Measurements from ENCODE around the gene SLC10A7.

SLC10A7 gene

DNA sequence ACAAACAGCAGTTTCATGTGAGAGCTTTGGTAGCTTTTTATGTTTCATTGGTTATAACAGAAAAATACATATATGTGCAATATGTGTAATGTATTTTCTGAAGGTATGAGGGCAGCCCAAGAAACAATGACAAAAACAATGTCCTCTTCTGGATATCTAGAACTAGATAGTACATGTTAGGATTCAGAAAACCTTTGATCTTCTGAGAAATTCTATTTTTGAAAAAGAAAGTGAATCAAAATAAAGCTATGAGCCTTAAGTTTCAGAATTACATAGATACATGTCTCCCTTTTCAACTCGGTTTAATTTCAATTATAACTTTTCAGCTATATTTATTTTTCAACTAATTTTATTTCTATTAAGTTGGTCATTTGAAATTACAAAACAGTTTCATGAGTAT is 175.5 kb downstream of the SLC10A7 start:
- no peak for DNase-seq

GRCh38 chr4:146343776-146344175 is 178.0 kb downstream of the SLC10A7 start:
- DNase-seq, result no peak

- no peak for DNase-seq
Observed at GRCh38 chr4:146343199-146343598, 178.5 kb downstream of the SLC10A7 start.

DNA sequence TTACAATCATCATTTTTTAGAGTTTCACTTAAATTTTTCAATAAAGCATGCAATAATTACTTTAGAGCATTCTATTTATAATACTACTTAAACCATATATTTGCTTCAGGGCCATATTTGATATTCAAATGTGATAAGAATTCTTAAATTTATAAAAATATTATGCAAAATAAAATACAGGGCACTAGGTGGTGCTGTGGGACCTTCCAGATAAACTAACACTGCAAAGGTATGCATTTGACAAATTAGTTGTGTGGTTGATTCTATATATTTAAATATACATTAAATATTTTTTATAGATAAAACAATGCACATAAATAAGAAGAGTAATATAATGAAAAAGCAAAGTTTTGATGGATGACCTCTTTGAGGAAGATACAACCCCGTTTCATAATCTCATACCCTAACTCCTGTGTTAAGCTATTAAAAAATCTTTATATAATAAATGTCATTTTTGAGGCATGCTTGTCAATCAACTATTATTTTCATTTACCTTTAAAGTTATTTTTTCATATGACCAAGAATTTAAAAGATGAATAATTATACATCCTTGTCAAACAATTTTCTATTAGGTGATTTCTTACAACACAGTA is 179.0 kb downstream of the SLC10A7 start:
- peak; percentile 23 for DNase-seq

GRCh38 chr4:146340798-146341197 is 180.9 kb downstream of the SLC10A7 start:
- DNase-seq, result peak; percentile 18

DNA sequence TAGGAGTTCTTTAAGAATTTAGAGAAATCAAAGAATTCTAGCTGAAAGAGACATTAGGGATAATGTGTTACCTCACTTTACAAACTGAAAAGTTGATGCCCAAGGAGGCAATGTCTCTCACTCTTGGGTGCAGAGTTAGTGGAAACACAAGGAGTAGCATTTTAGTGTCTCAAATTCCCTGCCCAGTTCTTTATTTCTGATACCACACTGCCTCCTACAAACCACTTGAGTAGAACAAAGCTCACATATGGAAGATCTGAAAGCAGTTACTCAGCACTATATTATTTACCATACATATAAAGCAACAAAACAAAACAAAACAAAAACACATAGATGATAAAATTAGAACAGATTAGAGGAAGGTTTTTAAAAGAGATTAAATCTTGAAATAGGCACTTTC is 183.2 kb downstream of the SLC10A7 start:
- no peak for DNase-seq

GRCh38 chr4:146336410-146336807 is 185.3 kb downstream of the SLC10A7 start:
- peak; percentile 14 for DNase-seq

DNA sequence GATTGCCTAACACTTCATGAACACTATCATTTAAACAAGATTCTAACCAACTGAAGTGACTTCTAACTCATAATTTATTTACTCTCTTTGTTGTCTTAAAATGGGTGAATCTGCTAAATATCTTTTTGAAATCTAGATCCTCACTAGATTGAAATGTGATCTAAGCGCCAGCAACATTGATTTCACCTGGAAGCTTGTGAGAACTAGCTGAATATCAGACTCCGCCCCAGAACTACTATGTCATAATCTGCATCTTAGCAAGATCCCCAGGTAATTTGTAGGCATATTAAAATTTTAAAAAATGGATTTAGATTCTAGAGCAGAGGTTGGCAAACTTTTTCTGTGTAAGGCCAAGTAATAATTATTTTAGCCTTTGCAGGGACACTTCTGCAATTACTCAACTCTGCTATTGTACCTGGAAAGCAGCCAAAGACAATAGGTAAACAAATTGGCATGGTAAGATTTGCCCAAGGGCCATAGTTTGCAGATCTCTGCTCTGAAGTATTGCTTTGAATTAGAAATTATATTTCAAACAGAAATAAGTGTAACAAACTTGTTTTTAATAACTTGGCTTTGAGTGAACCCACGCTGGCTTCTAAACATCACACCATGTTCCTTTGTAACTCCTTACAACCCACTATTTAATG is 185.9 kb downstream of the SLC10A7 start:
- no peak for DNase-seq

DNA sequence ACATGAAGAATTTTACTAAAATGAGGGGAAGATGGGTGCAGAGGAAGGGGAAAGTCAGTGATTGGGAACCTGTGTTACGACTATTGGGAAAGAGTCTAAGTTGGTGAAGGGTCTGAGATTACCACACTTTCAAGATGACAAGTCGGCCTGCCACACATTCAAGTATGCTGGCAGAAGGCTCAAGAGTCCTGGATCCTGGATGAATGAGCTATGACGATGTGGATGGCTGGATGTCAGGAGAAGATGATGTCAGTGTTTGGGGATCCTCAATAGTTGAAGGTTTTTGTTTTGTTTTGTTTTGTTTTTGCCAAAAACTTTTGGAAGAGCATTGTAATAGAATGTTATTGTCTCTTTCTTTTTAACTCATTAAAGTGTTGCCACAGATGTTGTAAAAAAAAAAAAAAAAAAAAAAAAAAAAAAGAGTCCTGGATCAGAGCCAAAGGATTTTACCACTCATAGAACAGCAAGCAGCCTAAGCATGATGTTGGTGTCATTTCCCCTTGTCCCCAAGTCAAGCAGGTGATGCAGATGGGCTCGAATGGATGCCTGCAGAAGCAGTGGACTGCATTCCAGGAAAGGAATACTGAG is 186.8 kb downstream of the SLC10A7 start:
- no peak for DNase-seq

DNA sequence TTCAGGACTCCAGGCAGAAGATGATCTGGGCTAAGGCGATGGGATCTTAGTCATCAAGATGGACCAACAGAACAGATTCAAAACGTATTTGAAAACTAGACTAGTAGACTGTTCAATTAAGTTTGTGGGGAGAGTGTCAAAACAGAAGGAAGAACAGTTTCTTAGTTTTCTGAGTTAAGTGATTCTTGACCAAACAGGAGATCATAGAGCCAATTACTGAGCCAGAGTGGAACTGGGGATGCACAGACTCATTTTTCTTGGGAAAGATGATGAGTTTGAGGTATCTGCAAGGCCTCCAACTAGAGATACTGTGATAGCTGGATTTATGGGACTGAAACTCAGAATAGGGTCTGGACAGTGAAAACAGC is 187.9 kb downstream of the SLC10A7 start:
- DNase-seq, result no peak

DNA sequence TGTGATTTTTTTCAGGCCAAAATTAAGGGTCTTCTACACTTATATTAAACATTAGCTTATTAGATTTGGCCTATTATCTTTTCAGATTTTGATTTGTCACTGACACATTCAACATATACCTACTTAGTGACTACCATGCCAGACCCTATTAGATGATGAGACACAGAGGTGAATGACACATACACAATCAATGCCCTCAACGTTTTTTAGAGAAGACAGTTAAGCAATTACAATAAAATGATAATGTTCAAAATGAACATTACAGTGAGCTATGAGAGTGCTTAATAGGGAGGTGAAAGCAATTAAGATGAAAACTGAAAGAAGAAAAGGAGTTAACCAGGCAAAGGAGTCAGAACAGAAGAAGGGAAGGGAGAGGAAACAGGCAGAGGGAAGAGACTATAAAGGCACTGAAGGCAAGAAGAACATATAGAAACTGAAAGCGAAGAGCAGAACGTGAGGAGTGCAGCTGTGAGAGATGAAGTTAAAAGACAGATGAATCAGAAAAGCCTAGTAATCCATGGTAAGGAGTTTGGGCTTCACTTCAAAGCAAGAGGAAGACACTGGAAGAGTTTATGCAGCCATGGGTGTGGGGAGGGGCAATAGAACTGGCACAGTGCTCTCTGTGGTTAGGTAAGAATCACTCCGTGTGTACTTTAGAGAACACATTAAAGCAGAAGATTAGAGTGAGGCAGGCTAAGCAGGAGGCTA is 188.4 kb downstream of the SLC10A7 start:
- no peak for DNase-seq

DNA sequence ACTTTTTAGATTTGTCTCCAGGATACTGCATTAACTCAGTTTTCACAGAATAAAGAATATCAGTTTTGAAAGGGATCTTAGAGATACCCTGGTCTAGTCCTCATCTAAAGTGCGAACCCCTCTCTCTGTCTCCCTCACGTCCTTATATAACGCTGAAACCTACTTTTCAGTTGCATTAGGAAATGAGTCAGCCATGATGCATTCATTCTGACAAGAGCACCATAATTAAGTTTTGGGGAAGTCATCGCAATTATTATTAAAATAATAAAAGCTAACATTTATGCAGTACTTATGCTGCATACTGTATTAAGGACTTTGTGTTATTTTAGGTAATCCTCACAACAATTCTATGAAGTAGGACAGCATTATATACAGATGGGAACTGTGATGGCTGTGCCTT is 191.3 kb downstream of the SLC10A7 start:
- no peak for DNase-seq

DNA sequence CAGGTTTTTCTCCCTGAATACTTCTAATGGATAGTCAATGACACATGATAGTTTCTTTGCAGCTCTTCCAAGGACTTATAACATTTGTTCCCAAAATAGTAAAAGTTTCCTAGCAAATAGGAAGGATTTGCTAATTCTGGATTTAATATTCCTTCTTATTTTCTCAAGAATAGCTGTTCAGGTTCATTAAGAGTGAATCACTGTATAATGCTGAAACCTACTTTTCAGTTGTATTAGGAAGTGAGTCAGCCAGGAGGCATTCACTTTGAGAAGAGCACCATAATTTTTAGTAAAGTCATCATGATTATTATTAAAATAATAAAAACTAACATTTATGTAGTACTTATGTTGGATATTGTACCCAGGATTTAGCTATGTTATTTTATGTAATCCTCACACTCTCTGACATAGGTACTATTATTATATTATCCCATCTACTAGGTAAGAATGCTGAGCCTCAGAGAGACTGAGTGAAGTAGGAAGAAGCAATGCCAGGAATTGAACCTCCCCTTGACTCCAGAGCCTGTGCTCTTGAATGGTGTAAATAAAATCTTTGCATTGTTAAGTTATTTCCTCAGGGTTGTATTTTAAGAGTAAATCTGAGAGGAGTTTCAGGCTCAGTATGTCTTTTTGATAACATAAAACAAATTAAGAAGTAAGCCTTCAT is 192.6 kb downstream of the SLC10A7 start:
- DNase-seq, result no peak

DNA sequence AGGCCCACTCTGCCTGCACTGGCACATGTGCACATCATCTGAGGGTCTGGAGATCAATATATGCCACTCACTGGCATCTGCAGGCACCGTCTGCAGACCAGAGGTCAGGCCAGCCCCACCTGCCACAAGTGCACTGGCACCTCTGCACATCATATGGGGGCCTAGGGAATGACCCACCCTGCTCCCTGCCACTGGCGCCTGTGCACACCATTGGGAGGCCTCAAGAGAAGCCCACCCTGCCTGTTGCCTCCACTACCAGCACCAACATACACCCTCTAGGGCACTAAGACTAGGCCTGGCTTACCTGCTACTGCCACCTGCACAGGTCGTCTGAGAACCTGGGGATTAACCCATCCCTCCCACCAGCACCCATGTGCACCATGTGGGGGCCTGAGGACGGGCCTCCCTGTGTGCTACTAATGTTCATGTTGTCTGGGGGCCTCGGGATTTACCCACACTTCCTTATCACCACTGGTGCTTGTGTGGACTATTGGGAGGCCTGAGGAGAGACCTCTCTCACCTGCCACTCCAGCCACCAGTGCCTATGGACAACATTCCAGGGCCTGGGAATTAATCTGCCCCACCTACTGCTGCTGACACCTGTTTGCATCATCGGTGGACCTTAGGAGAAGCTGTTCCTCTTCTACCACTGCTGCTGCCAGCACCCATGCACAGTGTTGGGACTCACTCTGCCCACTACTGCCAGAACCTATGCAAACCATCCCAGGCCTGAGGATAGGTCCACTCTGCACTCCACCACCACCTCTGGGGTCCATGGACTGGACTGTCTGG is 193.7 kb downstream of the SLC10A7 start:
- no peak for DNase-seq

- no peak for DNase-seq
Observed at GRCh38 chr4:146318894-146319293, 202.8 kb downstream of the SLC10A7 start.

DNA sequence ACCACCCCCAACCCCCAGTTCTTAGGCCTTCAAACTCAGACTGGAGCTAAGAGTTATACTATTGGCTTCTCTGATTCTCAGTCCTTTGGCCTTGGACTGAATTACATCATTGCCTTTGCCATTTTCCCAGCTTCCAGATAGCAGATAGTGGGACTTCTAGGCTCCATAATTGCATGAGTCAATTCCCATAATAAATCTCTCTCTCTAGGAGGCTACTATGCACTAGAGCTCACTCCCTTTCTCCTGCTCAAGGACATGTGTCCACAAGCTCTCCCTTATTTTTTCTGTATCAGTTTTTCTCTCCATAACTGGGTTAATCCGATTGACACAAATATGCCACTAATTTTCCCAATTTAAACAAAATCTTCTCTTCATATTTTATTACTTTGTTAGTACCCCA is 204.0 kb downstream of the SLC10A7 start:
- DNase-seq, result no peak

GRCh38 chr4:146315184-146315583 is 206.6 kb downstream of the SLC10A7 start:
- no peak for DNase-seq

DNA sequence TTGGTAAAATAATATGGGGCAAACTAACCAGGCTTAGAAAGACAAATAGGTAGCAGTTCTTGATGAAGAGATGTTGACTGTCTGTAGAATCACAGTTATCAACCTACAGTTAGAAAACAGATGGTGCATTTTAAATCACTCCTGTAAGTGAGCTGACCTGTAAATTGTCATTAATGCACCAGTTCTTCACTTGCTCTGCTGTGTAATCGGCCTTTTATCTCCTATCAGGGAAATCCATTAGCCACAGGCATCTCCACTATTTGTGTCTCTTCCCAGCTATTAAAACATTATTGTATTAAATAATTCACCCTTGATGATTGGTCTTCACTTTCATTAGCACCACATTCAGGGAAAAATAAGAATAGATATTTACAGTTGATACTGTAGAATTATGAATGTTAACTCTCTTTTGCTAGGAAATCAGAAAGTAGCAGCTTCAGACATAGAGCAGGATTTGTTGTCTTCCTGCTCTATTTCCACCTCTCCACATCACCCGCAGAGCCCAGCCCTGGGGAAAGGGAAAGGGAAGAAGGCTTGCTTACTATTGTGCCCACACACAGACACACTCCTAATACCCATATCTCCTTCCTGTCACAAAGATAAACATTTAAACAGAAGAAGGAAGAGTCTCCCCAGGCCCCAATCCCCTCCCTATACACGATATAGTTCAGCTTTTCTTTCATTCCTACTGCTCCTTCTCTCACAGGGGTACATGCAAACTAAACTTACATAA is 210.3 kb downstream of the SLC10A7 start:
- DNase-seq, result no peak

- DNase-seq, result no peak
Observed at GRCh38 chr4:146310319-146311021, 211.3 kb downstream of the SLC10A7 start.

- DNase-seq, result no peak
Observed at GRCh38 chr4:146308951-146309350, 212.8 kb downstream of the SLC10A7 start.

DNA sequence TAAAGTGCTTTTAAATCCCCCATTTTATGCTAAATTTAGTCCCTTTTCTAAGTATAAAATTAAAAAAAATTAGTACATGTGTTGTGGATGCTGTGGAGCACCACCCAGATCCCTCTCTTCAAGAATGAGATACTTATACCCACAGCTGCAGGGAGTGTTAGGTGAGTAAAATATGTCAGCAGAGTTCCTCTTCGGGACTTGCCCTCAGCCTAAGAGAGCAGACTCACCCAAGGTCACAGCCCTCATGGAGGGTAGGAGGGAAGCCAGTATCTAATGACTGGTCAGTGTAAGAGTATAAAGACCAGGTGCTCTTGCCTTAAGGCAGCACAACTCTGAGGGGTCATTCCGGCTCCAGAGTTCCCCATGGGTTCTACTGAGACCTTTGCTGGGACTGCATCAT is 218.9 kb downstream of the SLC10A7 start:
- DNase-seq, result no peak
